AG20443 (cell line): ENCODE results near the gene PDIA5.

ENCODE experiments used
- DNase-seq: peaks from one replicate; pipeline ENCODE4 v3.0.0; 2012; ENCODE audit warnings: low spot score, mixed read lengths

PDIA5 gene

DNA sequence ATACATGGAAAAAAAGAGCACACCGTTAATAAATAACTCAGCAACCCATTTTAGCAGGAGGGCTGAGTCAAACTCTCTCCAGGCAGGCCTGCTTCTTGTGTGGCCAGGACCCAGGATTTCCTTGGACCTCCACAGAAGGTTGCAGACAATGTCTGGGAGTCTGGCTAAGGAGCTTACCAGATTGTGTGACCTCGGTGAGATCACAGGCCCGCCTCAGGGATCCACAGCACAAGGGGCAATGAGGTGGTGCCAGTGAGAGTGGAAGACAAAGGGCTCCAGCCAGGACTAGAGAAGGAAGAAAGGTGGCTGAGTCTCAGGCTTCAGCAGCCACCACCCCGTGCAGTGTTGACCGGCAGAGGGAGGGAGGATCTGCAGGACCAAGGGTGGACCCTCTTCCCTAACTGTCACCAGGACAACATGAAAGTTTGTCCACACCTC, 102.7 kb downstream of the PDIA5 start:
- peak; percentile 5 for DNase-seq

- DNase-seq = no peak
Measured at GRCh38 chr3:123169930-123170329, 103.1 kb downstream of the PDIA5 start.

- no peak for DNase-seq
Measured at GRCh38 chr3:123180791-123181190, 114.0 kb downstream of the PDIA5 start.

GRCh38 chr3:123186695-123187094, 119.9 kb downstream of the PDIA5 start:
- DNase-seq = no peak

- peak; percentile 23 for DNase-seq
Measured at GRCh38 chr3:123188058-123188457, 121.2 kb downstream of the PDIA5 start.

GRCh38 chr3:123193448-123194101, 126.8 kb downstream of the PDIA5 start:
- no peak for DNase-seq

- peak; percentile 44 for DNase-seq
Measured at GRCh38 chr3:123194552-123194951, 127.7 kb downstream of the PDIA5 start.

DNA sequence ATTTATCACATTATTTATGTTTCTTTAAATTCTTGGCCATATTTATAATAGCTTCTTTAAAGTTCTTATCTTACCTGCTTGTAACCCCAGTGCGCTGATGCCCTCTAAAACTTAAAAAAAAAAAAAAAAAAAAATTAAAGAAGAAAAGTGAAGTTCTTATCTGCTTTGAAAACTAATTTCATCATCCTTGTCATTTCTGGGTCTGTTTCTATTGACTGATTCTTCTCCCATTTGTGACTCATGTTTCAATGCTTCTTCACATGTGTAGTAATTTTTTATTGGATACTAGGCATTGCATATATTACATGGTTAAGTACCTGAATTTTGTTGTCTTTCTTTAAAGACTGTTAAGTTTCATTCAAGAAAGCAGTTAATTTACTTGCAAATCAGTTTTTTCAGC, 131.5 kb downstream of the PDIA5 start:
- DNase-seq = no peak

DNA sequence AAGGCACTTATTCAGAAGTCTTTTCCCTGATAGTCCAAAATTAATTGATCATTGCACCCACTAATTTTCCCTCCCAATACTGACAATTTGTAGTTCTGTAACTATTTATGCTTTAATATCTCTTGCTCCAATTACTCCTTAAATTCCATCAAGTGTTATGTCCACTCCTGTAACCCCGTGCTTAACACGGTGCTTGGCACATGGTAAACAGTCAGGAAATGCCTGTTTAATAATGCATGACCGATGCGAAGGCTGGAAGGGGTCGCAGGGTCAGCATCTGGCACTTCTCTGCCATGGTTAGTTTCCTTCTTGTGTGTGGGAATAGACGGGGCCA, 134.4 kb downstream of the PDIA5 start:
- DNase-seq = no peak

- peak; percentile 97 for DNase-seq
Measured at GRCh38 chr3:123201557-123202427, 135.0 kb downstream of the PDIA5 start, which contains the start of gene SEC22A. TSS of gene SEC22A (plus strand) at chr3:123201943. CDS start at chr3:123209218, 7,275 bp downstream.

GRCh38 chr3:123202451-123202850, 135.6 kb downstream of the PDIA5 start:
- peak; percentile 14 for DNase-seq
